Measurements from ENCODE around the gene KCNH1. TPM values are rescaled to one million over a fixed set of nuclear protein-coding genes. Genes with fewer than 3 reads are reported as not detected.

KCNH1 gene
- total RNA-seq, 1 donor from 2014 or later, result 10.1 TPM

DNA sequence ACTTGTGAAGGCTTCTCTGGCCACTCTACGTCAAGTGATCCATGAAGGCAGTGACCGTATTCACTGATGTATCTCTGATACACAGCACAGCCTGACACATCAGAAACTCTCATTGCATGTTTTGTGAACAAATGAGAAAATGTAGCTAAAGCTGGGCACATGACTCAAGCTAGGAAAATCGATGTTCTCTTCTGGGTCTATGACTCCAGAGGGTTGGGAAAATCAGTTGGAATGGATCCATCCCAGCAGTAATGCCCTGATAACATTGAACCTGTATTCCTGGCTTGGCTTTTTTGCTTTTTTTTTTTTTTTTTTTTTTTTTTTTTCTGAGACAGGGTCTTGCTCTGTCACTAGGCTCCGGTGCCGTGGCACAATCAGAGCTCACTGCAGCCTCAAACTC, 395.7 kb downstream of the KCNH1 start:
- TF ChIP-seq, protein P1, sequence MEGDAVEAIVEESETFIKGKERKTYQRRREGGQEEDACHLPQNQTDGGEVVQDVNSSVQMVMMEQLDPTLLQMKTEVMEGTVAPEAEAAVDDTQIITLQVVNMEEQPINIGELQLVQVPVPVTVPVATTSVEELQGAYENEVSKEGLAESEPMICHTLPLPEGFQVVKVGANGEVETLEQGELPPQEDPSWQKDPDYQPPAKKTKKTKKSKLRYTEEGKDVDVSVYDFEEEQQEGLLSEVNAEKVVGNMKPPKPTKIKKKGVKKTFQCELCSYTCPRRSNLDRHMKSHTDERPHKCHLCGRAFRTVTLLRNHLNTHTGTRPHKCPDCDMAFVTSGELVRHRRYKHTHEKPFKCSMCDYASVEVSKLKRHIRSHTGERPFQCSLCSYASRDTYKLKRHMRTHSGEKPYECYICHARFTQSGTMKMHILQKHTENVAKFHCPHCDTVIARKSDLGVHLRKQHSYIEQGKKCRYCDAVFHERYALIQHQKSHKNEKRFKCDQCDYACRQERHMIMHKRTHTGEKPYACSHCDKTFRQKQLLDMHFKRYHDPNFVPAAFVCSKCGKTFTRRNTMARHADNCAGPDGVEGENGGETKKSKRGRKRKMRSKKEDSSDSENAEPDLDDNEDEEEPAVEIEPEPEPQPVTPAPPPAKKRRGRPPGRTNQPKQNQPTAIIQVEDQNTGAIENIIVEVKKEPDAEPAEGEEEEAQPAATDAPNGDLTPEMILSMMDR (conservative IDR thresholded peaks at IDR 0.05; ENCODE audit: low read depth, low read length), result no peak
- DNase-seq (ENCODE audit: low read depth), result no peak
- H3K4me3 ChIP-seq (ENCODE audit: low read depth, low read length), result no peak overlapping the region

DNA sequence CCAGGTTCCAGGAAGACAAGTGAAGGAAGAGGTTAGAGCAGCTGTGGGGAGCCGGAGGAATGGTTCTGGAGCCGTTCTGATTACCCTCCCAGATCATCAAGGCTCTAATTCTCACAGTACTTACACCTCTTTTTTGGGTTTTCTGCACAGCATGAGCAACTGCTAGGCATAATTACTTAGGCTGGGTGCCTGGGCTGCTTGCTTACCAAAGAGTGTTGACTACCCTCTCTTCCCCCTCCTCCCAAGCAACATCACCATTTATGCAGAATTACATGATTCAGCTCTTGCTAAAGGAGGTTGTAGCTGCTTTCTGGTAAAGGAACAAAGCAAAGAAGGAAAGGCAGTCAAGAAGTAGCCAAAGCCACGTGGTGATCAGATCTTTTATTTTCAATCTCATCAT, 397.2 kb downstream of the KCNH1 start:
- DNase-seq (ENCODE audit: low read depth), result no peak
- TF ChIP-seq, protein P1 (conservative IDR thresholded peaks at IDR 0.05; ENCODE audit: low read depth, low read length), result no peak
- H3K4me3 ChIP-seq (ENCODE audit: low read depth, low read length), result no peak overlapping the region

DNA sequence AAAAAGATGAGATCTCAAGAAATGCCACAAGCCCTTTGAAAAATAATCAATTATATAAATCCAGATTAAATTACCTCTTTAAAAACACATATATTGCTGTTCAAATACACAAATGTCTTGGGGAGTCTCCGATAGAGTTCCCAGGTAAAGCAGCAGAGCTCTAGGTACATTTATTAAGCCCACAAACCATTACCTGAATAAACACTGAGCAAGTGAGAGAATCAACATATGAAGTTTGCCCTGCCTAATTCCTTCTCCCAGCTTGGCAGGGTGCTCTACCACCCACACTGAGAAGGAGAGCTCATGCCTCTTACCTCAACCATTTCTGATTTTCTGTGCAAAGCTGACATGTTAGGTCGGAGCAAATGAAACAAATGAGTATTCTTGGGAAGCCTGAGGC, 402.4 kb downstream of the KCNH1 start:
- TF ChIP-seq, protein P1 (conservative IDR thresholded peaks at IDR 0.05; ENCODE audit: low read depth, low read length), result no peak
- no peak for DNase-seq (ENCODE audit: low read depth)

DNA sequence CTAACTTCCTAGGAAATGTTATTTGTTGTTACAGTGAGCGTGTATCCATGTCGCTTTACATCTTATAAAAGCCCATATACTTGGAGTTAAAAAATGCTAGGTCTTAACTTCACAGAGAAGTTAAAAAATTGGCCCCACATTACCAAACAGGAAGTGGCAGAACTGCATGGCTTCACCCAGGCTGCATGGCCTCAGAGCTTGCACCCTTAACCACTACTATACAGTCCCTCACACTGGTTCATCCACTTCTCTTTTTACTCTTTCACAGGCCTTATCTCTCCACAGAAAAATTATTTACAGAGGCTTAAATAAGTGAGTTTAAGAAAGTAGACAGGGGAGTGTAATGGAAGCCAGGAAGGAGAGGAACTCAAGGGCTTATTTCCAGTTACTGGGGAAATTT, 402.8 kb downstream of the KCNH1 start:
- no peak overlapping the region for H3K4me3 ChIP-seq (ENCODE audit: low read depth, low read length)
- no peak for DNase-seq (ENCODE audit: low read depth)
- TF ChIP-seq, protein P1 (conservative IDR thresholded peaks at IDR 0.05; ENCODE audit: low read depth, low read length), result no peak

More for the DNA sequence above, 402.4 kb downstream of the KCNH1 start:
- H3K4me3 ChIP-seq (ENCODE audit: low read depth, low read length), result no peak overlapping the region

DNA sequence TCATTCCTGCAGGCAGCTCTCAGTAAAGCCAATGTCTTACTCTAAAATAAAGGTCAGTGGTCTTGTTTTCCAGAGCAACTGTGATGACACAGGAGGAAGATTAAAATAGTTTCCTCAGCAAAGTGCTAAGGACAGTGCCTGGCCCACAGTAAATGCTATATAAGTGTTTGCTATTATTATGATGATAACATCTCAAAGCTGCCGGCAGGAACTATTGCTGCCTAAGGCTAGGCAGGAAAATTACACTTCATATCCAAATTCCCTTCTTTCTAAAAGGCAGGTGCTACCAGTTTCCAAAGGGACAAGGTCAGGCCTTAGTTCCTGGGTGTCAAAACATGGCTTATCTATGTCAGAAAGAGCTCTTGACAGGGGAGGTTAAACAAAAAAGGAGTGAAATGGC, 403.9 kb downstream of the KCNH1 start:
- DNase-seq (ENCODE audit: low read depth), result no peak
- no peak overlapping the region for H3K4me3 ChIP-seq (ENCODE audit: low read depth, low read length)
- TF ChIP-seq, protein P1 (conservative IDR thresholded peaks at IDR 0.05; ENCODE audit: low read depth, low read length), result no peak

DNA sequence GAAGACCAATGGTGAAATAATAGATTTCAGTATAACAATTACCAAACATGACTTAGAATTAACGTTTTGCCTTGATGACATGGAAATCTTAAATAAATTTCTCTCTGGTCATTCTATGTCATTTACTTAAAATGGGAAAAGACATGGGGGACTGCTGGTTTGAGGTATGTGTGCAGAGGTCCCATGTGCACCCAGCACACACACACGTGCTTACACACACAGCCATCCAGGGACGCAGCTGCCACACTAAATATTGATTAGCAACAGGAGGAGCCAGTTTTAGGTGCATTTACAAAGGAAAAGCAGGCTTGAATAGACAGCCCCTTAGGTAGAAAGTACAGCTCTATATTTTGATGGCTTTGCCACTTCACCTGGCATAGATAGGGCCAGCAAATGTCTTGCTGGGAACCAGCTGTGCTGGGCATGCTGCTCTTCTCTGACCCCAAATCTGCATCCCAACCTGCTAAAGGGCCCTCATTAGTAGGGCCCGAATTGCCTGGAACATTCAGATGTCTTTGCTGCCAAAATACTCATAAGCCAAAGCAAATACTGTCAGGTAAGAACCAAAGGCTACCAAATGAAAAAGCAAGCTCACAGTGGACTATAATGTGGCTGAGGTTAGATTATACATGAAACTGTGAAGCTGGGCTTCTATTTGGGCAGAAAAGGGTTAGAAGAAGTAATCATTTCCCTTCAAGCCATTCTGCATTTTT, 405.4 kb downstream of the KCNH1 start:
- TF ChIP-seq, protein P1 (conservative IDR thresholded peaks at IDR 0.05; ENCODE audit: low read depth, low read length), result no peak
- H3K4me3 ChIP-seq (ENCODE audit: low read depth, low read length), result no peak overlapping the region
- DNase-seq (ENCODE audit: low read depth), result no peak

DNA sequence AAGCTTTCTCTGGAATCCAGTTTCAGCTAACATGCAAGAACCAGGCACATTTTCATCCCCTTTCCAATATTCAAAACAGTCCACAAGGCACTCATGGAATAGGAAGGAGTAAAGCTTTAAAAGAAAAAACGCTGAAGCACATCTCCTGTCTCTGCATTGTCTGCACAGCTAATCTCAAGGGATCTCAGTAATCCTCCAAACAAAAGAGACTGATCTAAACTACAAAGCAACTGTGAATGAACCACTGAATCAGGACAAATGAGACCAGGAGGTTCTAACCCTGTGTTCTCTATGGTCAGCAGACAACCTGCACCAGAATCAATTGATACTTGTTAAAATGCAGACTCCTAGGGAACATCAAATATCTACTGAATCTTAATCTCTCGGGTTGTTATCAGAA, 406.2 kb downstream of the KCNH1 start:
- no peak for DNase-seq (ENCODE audit: low read depth)
- TF ChIP-seq, protein P1 (conservative IDR thresholded peaks at IDR 0.05; ENCODE audit: low read depth, low read length), result no peak
- no peak overlapping the region for H3K4me3 ChIP-seq (ENCODE audit: low read depth, low read length)

All from epithelial cell of proximal tubule (primary cell).